HUES48 (cell line): ENCODE results near the gene ZSWIM6.

Experiments
- H3K27ac ChIP-seq: one replicate; pipeline ENCODE4 v1.7.0; 2013; ENCODE audit warnings: low read depth, low read length, inconsistent platforms
- H3K27me3 ChIP-seq: 2 replicates; pipeline ENCODE4 v1.6.1; 2013; ENCODE audit warnings: mild to moderate bottlenecking, low read length; ENCODE audit not compliant: control insufficient read depth, insufficient read depth
- H3K36me3 ChIP-seq: 2 replicates; pipeline ENCODE4 v1.6.1; 2013; ENCODE audit warnings: low read length; ENCODE audit not compliant: control insufficient read depth, insufficient read depth
- H3K4me1 ChIP-seq: 2 replicates; pipeline ENCODE4 v1.6.1; 2013; ENCODE audit warnings: mild to moderate bottlenecking, low read length; ENCODE audit not compliant: control insufficient read depth, insufficient read depth
- H3K4me3 ChIP-seq: 2 replicates; pipeline ENCODE4 v1.5.1; 2013; ENCODE audit warnings: mild to moderate bottlenecking, low read depth, low read length
- H3K9ac ChIP-seq: 2 replicates; pipeline ENCODE4 v1.6.1; 2013; ENCODE audit warnings: mild to moderate bottlenecking, low read depth, low read length, moderate library complexity
- H3K9me3 ChIP-seq: 2 replicates; pipeline ENCODE4 v1.6.1; 2013; ENCODE audit warnings: low read length; ENCODE audit not compliant: control insufficient read depth, insufficient read depth

ZSWIM6 gene

GRCh38 chr5:61321669-61322068 is 10.4 kb upstream of the ZSWIM6 start:
- peaks cover 33% of the 10 kb centered on the region for H3K27me3 ChIP-seq
- H3K9ac ChIP-seq: no peak overlapping the region
- H3K4me1 ChIP-seq: peaks cover 7% of the 10 kb centered on the region
- no peaks in the 10 kb centered on the region for H3K9me3 ChIP-seq
- no peaks in the 10 kb centered on the region for H3K36me3 ChIP-seq
- no peak overlapping the region for H3K4me3 ChIP-seq
- H3K27ac ChIP-seq: no peak overlapping the region

- no peak overlapping the region for H3K27ac ChIP-seq
- no peak overlapping the region for H3K9ac ChIP-seq
- no peak overlapping the region for H3K4me3 ChIP-seq
- no peaks in the 10 kb centered on the region for H3K9me3 ChIP-seq
- H3K27me3 ChIP-seq: peaks cover 40% of the 10 kb centered on the region
- no peaks in the 10 kb centered on the region for H3K36me3 ChIP-seq
- H3K4me1 ChIP-seq: peaks cover 16% of the 10 kb centered on the region
These were observed 9.0 kb upstream of the ZSWIM6 start for GRCh38 chr5:61322738-61323725.

- Histone ChIP-seq H3K4me3 (no peak overlapping the region), H3K27ac (no peak overlapping the region), H3K9me3 (no peaks in the 10 kb centered on the region), H3K27me3 (peaks cover 62% of the 10 kb centered on the region), H3K36me3 (no peaks in the 10 kb centered on the region), H3K4me1 (peaks cover 28% of the 10 kb centered on the region), H3K9ac (no peak overlapping the region)
These were observed 4.0 kb upstream of the ZSWIM6 start for GRCh38 chr5:61327760-61328753.

GRCh38 chr5:61328791-61329549 is 3.1 kb upstream of the ZSWIM6 start:
- Histone ChIP-seq H3K36me3 (no peaks in the 10 kb centered on the region), H3K27ac (no peak overlapping the region), H3K27me3 (peaks cover 72% of the 10 kb centered on the region), H3K4me1 (peaks cover 30% of the 10 kb centered on the region), H3K4me3 (no peak overlapping the region), H3K9ac (no peak overlapping the region), H3K9me3 (no peaks in the 10 kb centered on the region)

- no peaks in the 10 kb centered on the region for H3K9me3 ChIP-seq
- peaks cover 36% of the 10 kb centered on the region for H3K4me1 ChIP-seq
- no peaks in the 10 kb centered on the region for H3K36me3 ChIP-seq
- peak overlapping the region; percentile 80 for H3K4me3 ChIP-seq
- peaks cover 78% of the 10 kb centered on the region for H3K27me3 ChIP-seq
- no peak overlapping the region for H3K27ac ChIP-seq
- no peak overlapping the region for H3K9ac ChIP-seq
These were observed 2.4 kb upstream of the ZSWIM6 start for GRCh38 chr5:61329550-61330128.

GRCh38 chr5:61330341-61330844 is 1.7 kb upstream of the ZSWIM6 start:
- Histone ChIP-seq H3K9ac (no peak overlapping the region), H3K27ac (peak overlapping the region; percentile 56), H3K4me3 (peak overlapping the region; percentile 80), H3K4me1 (peaks cover 41% of the 10 kb centered on the region), H3K9me3 (no peaks in the 10 kb centered on the region), H3K27me3 (peaks cover 79% of the 10 kb centered on the region), H3K36me3 (no peaks in the 10 kb centered on the region)

- Histone ChIP-seq H3K4me1 (peaks cover 41% of the 10 kb centered on the region), H3K27ac (peak overlapping the region; percentile 56), H3K9ac (peak overlapping the region; percentile 43; the same call in 1 of the 2 replicates), H3K4me3 (peak overlapping the region; percentile 80), H3K36me3 (no peaks in the 10 kb centered on the region), H3K9me3 (no peaks in the 10 kb centered on the region), H3K27me3 (peaks cover 79% of the 10 kb centered on the region)
These were observed 1.1 kb upstream of the ZSWIM6 start for GRCh38 chr5:61330845-61331406.

GRCh38 chr5:61332358-61332749 is 296 bp downstream of the ZSWIM6 start:
- H3K36me3 ChIP-seq: no peaks in the 10 kb centered on the region
- H3K9me3 ChIP-seq: no peaks in the 10 kb centered on the region
- H3K4me3 ChIP-seq: peak overlapping the region; percentile 70
- H3K4me1 ChIP-seq: peaks cover 38% of the 10 kb centered on the region
- peaks cover 79% of the 10 kb centered on the region for H3K27me3 ChIP-seq
- H3K9ac ChIP-seq: no peak overlapping the region; the same call in 1 of the 2 replicates
- H3K27ac ChIP-seq: peak overlapping the region; percentile 66

- peaks cover 75% of the 10 kb centered on the region for H3K27me3 ChIP-seq
- peaks cover 34% of the 10 kb centered on the region for H3K4me1 ChIP-seq
- peak overlapping the region; percentile 71 for H3K4me3 ChIP-seq
- H3K9ac ChIP-seq: no peak overlapping the region
- H3K27ac ChIP-seq: no peak overlapping the region
- no peaks in the 10 kb centered on the region for H3K9me3 ChIP-seq
- no peaks in the 10 kb centered on the region for H3K36me3 ChIP-seq
These were observed 828 bp downstream of the ZSWIM6 start for GRCh38 chr5:61332851-61333320.
